BJ (cell line): Measurements from ENCODE around the gene UBQLNL. TPM values are rescaled to one million over a fixed set of nuclear protein-coding genes. Genes with fewer than 3 reads are reported as not detected.

Source experiments
- CTCF ChIA-PET: fragments of 350-600 bp; formaldehyde crosslinking; extraction: SDS; loops from one replicate; lab custom pipeline; 2021; ENCODE audit warnings: antibody characterized with exemption, inconsistent platforms; lab: Yijun Ruan, JAX
- POLR2A ChIA-PET: fragments of 300-600 bp; sonication (Branson Sonifier 250); formaldehyde crosslinking; extraction: SDS; loops from one replicate; lab custom pipeline; 2021; ENCODE audit warnings: antibody characterized with exemption; lab: Charles Lee
- DNase-seq: peaks from one replicate; pipeline ENCODE4 v3.0.0-alpha.2; 2011; ENCODE audit warnings: low read depth
- H3K27me3 ChIP-seq: 2 replicates; pipeline ENCODE4 v1.6.0; 2011; ENCODE audit warnings: low read length; ENCODE audit not compliant: control insufficient read depth, insufficient read depth
- H3K36me3 ChIP-seq: 2 replicates; pipeline ENCODE4 v1.5.1; 2011; ENCODE audit warnings: low read length; ENCODE audit not compliant: control insufficient read depth, insufficient read depth
- H3K4me3 ChIP-seq: 2 replicates; pipeline ENCODE4 v1.5.1; 2011; ENCODE audit warnings: low read depth, mild to moderate bottlenecking, control low read depth, low read length
- polyA plus RNA-seq: library from polyadenylated mRNA; depleted of rRNA; stranded (reverse); fragments of >200 nt; gene quantifications from 2 replicates; pipeline ENCODE4 v1.2.3, GENCODE V29; 2011
- TF ChIP-seq, protein P1 (sequence below): IDR thresholded peaks from 2 replicates; pipeline ENCODE4 v1.5.1; 2011; ENCODE audit warnings: low read depth, mild to moderate bottlenecking, control low read depth, inconsistent platforms, low read length, moderate library complexity; ENCODE audit not compliant: insufficient read depth

Gene UBQLNL
- polyA plus RNA-seq, 1 experiment, result 0.31 TPM

DNA sequence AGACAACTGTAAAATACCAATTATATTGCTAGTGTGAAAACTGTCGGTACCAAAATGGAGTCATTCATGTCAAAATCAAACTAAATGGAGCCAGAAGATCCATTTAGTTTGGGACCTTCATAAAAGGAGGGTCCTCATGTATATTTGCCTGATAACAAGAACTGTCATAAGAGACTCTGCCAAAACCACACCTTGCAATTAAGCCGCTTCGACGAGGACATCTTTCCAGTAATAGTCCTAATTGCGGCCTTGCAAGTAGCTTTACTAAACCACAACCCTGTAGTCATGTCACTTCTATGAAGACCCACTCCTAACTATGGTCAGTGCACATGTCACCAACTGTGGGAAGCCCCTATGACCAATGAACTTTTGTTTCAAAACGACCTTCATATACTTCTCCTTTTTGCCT, 16.1 kb downstream of the UBQLNL start:
- ChIA-PET POLR2A (no interaction called here), CTCF (interaction anchor here (2.0 kb wide), 1 partner anchor 25 kb away, joined by 4 read pairs; no protein-coding TSS in a partner anchor)
- Histone ChIP-seq H3K27me3 (no peaks in the 10 kb centered on the region), H3K36me3 (no peaks in the 10 kb centered on the region), H3K4me3 (no peak overlapping the region)
- DNase-seq, result no peak
- TF ChIP-seq, protein P1, sequence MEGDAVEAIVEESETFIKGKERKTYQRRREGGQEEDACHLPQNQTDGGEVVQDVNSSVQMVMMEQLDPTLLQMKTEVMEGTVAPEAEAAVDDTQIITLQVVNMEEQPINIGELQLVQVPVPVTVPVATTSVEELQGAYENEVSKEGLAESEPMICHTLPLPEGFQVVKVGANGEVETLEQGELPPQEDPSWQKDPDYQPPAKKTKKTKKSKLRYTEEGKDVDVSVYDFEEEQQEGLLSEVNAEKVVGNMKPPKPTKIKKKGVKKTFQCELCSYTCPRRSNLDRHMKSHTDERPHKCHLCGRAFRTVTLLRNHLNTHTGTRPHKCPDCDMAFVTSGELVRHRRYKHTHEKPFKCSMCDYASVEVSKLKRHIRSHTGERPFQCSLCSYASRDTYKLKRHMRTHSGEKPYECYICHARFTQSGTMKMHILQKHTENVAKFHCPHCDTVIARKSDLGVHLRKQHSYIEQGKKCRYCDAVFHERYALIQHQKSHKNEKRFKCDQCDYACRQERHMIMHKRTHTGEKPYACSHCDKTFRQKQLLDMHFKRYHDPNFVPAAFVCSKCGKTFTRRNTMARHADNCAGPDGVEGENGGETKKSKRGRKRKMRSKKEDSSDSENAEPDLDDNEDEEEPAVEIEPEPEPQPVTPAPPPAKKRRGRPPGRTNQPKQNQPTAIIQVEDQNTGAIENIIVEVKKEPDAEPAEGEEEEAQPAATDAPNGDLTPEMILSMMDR, result no peak

DNA sequence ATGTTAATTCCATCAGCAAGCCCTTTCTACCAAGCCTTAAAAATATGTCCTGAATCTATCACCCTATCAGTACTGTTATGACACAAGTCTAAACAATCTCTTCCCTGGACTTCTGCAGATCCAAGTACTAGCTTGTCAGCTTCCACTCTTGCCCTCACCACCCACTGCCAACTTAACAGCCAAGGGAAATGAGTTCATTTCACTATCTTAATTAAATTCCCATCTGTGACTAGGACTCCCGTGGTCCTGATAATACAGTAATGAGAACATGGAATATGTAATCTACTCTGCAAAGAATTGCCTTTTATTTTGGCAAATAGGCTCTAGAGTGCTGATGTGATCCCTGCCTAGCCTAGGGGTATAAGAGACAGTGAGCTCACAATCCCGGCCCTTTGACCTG, 16.8 kb downstream of the UBQLNL start:
- Histone ChIP-seq H3K27me3 (no peaks in the 10 kb centered on the region), H3K36me3 (no peaks in the 10 kb centered on the region), H3K4me3 (no peak overlapping the region)
- DNase-seq, result no peak
- ChIA-PET CTCF (interaction anchor here (2.0 kb wide), 1 partner anchor 24 kb away, joined by 4 read pairs; no protein-coding TSS in a partner anchor), POLR2A (no interaction called here)
- TF ChIP-seq, protein P1, result no peak

DNA sequence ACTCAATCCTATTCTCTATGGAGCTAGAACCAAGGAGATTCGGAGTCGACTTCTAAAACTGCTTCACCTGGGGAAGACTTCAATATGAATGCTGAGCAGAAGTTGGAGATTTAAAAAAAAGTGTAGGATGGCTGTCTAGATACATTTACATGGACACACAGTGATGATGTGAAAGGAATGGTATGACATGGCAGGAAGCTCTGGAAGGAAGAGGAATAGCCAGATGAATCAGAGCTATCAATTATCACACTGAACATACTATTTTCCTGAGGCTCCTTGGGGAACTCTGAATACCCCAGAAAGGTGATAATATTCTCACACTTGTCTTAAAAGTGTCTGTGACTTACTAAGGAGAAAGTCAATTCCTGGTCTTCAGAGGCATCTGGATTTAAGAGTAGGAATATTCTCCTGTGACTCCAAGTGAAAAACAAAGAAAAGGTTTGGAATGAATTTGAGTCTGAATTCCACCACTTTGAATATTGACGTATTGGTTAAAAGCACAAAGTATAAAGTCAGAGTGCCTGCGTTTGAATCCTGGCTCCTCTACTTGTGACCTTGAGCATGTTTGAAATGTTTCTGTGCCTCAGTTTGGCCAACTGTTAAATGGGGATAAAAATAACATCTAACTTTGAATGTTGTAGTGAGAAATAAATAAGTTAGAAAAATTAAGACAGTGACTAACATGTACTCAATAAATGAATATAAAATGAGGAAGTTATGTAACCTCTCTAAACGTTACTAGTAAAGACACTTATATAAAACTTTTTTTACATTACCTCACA, 26.7 kb downstream of the UBQLNL start:
- CTCF ChIA-PET, result no interaction called here
- Histone ChIP-seq H3K27me3 (no peaks in the 10 kb centered on the region; the same call in none of the 2 replicates), H3K36me3 (no peaks in the 10 kb centered on the region), H3K4me3 (no peak overlapping the region)
- TF ChIP-seq, protein P1, result no peak
- no peak for DNase-seq
- POLR2A ChIA-PET, result no interaction called here

DNA sequence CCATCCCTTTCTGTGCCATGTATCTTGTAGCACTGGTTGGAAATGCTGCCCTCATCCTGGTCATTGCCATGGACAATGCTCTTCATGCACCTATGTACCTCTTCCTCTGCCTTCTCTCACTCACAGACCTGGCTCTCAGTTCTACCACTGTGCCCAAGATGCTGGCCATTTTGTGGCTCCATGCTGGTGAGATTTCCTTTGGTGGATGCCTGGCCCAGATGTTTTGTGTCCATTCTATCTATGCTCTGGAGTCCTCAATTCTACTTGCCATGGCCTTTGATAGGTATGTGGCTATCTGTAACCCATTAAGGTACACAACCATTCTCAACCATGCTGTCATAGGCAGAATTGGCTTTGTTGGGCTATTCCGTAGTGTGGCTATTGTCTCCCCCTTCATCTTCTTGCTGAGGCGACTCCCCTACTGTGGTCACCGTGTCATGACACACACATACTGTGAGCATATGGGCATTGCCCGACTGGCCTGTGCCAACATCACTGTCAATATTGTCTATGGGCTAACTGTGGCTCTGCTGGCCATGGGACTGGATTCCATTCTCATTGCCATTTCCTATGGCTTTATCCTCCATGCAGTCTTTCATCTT, 27.6 kb downstream of the UBQLNL start:
- CTCF ChIA-PET, result no interaction called here

DNA sequence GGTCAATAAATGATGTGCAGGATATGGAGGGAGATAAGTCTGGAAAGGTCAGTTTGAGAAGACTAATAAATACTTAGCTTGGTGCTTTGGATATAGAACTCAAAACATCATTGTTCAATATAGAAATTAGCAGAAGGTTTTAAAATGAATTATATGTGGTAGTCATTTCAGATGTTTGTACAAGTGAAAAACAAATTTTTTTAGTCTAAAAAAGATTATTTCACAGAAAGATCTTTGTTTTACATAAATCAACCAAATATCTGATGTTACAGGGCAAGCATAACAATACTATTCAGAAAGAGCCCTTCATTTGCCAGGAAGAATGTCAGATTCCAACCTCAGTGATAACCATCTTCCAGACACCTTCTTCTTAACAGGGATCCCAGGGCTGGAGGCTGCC, 28.1 kb downstream of the UBQLNL start, which contains the start of gene OR52D1:
Gene OR52D1 (plus strand): TSS at position 301 of the 400 bp plus-strand sequence. CDS start 22 bp downstream, at position 323.
- Histone ChIP-seq H3K36me3 (no peaks in the 10 kb centered on the region), H3K27me3 (no peaks in the 10 kb centered on the region; the same call in none of the 2 replicates), H3K4me3 (no peak within 1 kb of the TSS)
- DNase-seq, result no peak
- ChIA-PET CTCF (no interaction called here), POLR2A (no interaction called here)
- TF ChIP-seq, protein P1, result no peak

More for the DNA sequence above, 27.6 kb downstream of the UBQLNL start:
- Histone ChIP-seq H3K4me3 (no peak overlapping the region), H3K27me3 (no peaks in the 10 kb centered on the region; the same call in none of the 2 replicates), H3K36me3 (no peaks in the 10 kb centered on the region)
- TF ChIP-seq, protein P1, result no peak
- POLR2A ChIA-PET, result no interaction called here
- DNase-seq, result no peak
